GM21576 (cell line): ENCODE results near the gene DNAH17.

Source experiments
- ATAC-seq: cut with Tn5 transposase; IDR thresholded peaks from one replicate; pipeline ENCODE4 v1.9.1; 2021; ENCODE audit warnings: mild to moderate bottlenecking, moderate library complexity; ENCODE audit not compliant: unreplicated experiment

The DNAH17 gene

DNA sequence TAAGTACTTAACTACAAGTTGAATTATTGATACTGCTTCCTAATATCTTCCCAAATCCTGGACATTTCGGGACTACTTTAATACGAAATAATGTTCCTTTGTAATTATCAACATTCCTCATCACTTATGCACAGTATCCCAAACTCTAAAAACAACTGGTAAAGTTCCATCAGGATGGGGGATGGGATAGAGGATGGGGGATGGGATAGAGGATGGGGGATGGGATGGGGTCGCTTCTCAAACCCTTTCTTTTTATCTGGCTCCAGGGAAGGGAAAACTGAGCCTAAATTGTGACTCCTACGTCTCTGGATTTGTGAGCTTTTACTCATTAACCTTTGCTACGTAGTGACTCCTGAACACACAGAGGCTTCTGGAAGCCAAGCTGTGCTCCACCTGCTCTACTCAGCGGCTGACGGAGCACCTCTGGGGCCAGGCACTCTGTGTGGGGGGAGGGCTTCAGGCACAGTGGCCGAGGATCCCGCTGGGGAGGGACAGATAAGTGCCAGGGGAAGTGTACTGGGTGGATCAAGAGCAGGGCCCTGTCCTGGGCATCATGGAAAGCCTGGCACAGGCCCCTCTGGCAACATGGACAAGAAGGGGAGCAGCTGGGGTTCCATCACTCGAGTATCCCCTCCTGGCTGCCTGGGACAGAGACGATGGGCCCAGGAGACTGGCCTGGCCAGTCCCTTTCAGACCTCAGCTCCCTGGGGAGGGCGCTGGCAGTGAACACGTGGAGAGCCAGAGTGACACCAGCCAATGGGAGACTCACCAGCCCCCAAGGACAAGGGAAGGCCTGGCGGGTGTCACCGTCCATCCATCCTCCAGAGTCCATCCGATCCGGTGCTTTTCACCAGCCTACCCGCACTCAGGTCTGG, 142.5 kb downstream of the DNAH17 start:
- ATAC-seq = no peak

GRCh38 chr17:78433780-78434335, 143.3 kb downstream of the DNAH17 start:
- ATAC-seq = no peak

GRCh38 chr17:78433013-78433727, 144.0 kb downstream of the DNAH17 start:
- ATAC-seq = no peak

DNA sequence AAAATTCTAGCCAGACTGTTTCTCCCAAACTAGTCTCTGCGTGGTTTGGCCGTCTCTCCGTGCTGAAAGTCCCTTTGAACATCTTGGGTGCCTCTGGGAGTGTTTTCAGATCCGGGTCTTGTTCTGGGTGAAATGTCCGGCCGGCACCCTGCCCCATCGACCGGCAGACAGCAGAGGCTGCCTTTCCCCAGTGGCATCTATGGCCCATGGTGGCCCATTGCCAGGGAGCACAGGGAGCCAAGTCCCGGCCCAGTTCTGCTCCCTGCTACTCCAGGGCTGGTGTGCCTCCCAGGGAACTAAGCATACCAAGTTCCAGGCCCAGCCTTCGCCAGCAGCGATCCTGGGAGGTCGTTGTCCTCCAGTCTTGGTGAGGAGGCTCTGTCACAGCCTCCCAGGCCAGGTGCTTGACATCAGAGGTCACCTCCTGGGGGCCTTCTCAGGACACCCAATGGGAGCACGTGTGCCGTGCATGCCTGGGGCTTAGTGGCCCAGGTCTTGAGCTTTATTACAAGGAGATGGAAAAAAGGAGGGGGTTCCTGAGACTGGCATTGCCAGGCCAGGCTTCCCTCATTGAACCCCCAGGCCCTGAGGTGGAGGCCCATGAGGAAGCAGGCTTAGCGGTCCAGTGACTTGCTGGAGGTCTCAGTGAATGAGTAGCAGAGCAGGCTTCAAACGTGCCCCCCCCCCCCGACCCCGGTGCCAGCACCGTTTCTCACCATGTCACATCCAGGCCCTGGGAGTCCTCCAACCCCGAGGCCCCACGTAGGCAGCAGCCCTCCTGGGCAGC, 144.8 kb downstream of the DNAH17 start:
- ATAC-seq = no peak

GRCh38 chr17:78431692-78431958, 145.6 kb downstream of the DNAH17 start:
- ATAC-seq = no peak

DNA sequence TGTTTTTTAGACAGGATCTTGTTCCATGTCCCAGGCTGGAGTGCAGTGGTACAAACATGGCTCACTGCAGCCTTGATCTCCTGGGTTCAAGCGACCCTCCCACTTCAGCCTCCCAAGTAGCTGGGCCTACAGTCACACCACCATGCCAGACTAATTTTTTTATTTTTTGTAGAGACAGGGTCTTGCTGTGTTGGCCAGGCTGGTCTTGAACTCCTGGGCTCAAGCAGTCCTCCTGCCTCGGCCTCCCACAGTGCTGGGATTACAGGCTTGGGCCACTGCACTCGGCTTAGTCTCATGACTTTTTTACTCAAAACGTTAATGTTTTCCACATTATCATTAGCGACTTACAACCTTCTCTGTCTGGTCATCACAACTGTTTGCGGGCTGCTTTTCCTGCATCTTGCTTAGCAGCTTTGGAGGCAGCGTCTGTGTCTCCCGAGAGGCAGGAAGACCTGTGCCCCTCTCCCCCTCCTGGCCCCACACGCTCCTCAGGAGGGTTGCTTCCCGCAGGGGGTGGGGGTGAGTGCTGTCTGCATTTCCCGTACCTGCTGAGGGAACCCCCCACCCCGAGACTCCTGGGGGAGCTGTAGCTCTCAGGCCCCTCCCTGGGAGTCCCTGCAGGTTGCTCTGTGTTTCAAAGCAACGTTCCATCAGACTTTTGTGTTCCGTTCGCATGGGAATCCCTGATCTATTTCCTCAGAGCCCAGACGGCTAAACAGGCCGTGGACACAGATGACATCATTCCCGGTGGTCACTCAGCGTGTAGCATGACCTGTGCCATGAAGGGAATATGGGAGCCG, 146.1 kb downstream of the DNAH17 start:
- ATAC-seq = no peak

- no peak for ATAC-seq
Measured at GRCh38 chr17:78429618-78429995, 147.6 kb downstream of the DNAH17 start.

DNA sequence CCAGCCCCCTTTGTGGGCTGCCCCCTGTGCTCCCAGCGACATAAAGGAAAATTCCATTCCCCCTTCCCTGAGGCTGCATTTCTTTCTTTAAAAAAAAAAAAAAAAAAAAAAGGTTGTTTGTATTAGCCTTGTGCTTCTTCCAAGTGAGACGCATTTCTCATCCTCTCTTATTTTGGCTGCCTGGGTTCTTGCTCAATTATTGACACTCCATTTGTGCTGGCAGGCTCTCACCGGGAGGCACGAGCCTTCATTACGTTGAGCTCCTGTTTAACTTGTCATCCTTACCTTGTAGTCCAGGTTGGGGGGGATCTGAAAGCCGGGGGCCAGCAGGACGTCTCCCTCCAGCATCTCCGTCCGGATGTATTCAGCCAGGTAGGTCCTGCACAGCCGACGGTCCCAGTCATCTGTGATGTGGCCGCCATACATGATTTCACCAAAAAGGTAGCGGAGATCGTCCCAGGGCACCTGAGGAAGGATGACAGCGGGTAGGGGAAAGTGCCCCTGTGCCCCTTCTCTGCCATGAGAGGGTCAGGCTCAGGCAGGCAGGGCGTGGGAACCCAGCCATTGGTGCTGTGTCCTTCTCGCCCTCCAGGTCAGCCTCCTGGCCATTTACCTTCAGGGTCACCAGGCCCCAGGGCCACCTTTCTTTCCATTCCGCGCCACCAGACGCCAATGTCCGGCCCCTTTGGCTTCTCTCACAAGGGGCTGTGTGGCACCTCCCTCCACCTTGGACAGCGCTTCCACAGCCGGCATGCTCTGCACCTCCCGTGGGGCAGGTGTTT, 148.2 kb downstream of the DNAH17 start:
- ATAC-seq = no peak

DNA sequence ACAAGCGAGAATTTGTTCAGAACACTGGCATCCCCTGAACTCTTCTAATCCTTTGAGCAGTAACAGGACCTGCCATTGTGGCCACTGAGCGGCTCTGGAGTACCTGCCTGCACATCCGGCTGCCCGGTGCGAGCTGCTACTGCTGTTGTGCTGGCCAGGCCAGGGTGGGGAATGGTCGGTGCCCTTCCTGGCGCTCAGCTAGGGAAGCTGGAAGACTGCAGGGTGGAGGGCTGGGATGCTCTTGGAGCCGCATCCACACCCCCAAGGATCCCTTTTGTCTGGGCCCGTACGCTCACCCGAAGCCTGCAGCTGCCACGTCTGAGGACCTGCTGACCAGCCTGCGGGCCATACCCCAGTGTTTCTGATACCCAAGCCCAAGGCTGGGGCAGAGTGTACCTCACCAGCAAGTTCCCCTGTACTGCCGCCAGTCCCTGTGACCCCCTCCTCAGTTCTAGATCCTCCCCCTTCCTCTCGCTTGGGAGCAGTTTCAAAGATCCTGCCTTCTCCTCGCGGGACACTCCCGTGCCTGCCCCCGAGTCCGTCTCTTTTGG, 149.1 kb downstream of the DNAH17 start:
- no peak for ATAC-seq

- no peak for ATAC-seq
Measured at GRCh38 chr17:78427140-78427539, 150.1 kb downstream of the DNAH17 start.

- ATAC-seq = no peak
Measured at GRCh38 chr17:78426293-78426879, 150.8 kb downstream of the DNAH17 start.

GRCh38 chr17:78425429-78425828, 151.8 kb downstream of the DNAH17 start:
- no peak for ATAC-seq

- no peak for ATAC-seq
Measured at GRCh38 chr17:78423961-78424675, 153.1 kb downstream of the DNAH17 start.

GRCh38 chr17:78422872-78423588, 154.2 kb downstream of the DNAH17 start:
- no peak for ATAC-seq

DNA sequence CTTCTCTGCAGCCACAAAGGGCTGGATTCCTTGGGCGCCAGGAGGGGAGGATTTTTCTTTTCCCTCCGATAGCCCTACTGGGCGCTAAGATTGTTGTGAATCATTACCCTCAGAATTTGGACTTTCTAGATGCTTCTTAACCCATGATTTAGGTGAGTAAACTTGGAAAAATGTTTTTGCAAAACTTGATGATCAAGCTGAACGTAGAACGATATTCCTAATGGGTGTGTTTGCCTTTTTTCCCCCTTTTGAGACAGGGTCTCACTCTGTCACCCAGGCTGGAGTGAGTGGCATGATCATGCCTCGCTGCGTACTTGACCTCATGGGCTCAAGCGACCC, 155.0 kb downstream of the DNAH17 start:
- ATAC-seq = no peak

GRCh38 chr17:78421534-78422266, 155.5 kb downstream of the DNAH17 start:
- ATAC-seq = peak; percentile 47

GRCh38 chr17:78421084-78421533, 156.1 kb downstream of the DNAH17 start:
- ATAC-seq = no peak
